Psoas muscle (tissue), 8 donors: ENCODE measurements around the gene NME3. TPM values are rescaled to one million over a fixed set of nuclear protein-coding genes. Genes with fewer than 3 reads are reported as not detected.
A peak's percentile ranks its signal among the peaks of the same experiment; 100 is the strongest.

Source experiments
- ATAC-seq, 4 donors: fragments of 200-7000 bp; cut with Tn5 transposase; one replicate each; pipeline ENCODE4 v1.9.1; 2020; ENCODE audit warnings: moderate library complexity in 3 of 4, mild to moderate bottlenecking in 2 of 4
- DNase-seq, 2 donors: peaks; one replicate each; pipeline ENCODE4 v3.0.0-alpha.2; 2020
- H3K27ac ChIP-seq: fragments of 200-600 bp; one replicate; pipeline ENCODE4 v1.8.0; 2022
- H3K27me3 ChIP-seq, 3 donors: fragments of 200-600 bp in 1 of 3; one replicate each; pipeline versions ENCODE4 v1.6.1 to v1.8.0; 2013 to 2022; ENCODE audit warnings: low read length in 2 of 3, mild to moderate bottlenecking in 2 of 3, moderate library complexity in 1 of 3; ENCODE audit not compliant: insufficient read depth in 3 of 3
- H3K36me3 ChIP-seq, 2 donors: fragments of 200-600 bp in 1 of 2; one replicate each; pipeline versions ENCODE4 v1.6.1 to v1.8.0; 2013 to 2022; ENCODE audit warnings: low read depth in 1 of 2, mild to moderate bottlenecking in 1 of 2, moderate library complexity in 1 of 2; ENCODE audit not compliant: insufficient read depth in 1 of 2
- H3K4me1 ChIP-seq: fragments of 200-600 bp; one replicate; pipeline ENCODE4 v1.8.0; 2022
- H3K4me3 ChIP-seq: fragments of 200-600 bp; one replicate; pipeline ENCODE4 v1.8.0; 2022; ENCODE audit warnings: mild to moderate bottlenecking
- H3K9me3 ChIP-seq: fragments of 200-600 bp; one replicate; pipeline ENCODE4 v1.8.0; 2022
- WGBS, 3 donors: extraction: QIAGEN DNeasy Blood & Tissue Kit; methylation state at CpG; one replicate each; pipeline versions ENCODE4 v1.1.6 to v1.1.7; 2013; 5-methylcytosine and 5-hydroxymethylcytosine counted together
- intact Hi-C, 2 donors: fragments of 100-400 bp; cut with DNase I; formaldehyde crosslinking; loops; one replicate each; pipeline versions ENCODE4 v1.11.0 to v1.14.2; 2022
- polyA plus RNA-seq, 3 donors: library from polyadenylated mRNA; stranded (reverse); fragments of 200-250 nt; gene quantifications; one replicate each; pipeline ENCODE4 v1.2.3, GENCODE V29; 2013
- total RNA-seq, 4 donors: library from RNA; stranded (reverse); fragmentation: NEBNext Ultra II Directional in 2 of 4; extraction: Animal tissue kit (Norgen Biotek cat#: 25700) in 2 of 4; gene quantifications; one replicate each; pipeline versions ENCODE4 v1.2.1 to v1.2.4, GENCODE V29; 2021 to 2023
- TF ChIP-seq, protein P1 (sequence below): fragments of 200-600 bp; IDR thresholded peaks from one replicate; pipeline ENCODE4 v1.8.0; 2022; ENCODE audit warnings: antibody characterized with exemption
- donor health status: healthy with polysubstance abuse.
- donor health status: DM: no; HTN: no; CAD: no; lungs with moderate emphysema.
- donor health status: Bipolar disorder and iron deficiency.
- donor health status: healthy.
- donor health status: DM: yes; HTN: yes; CAD: no.
- donor health status: DM: no; HTN: no; CAD: no.
- donor health status: DM: no; HTN: no; CAD: no.
- donor health status: DM: yes; HTN: yes; CAD: no.

NME3 gene
- total and polyA plus RNA-seq, 7 donors, result 9.9 to 27.1 (median 18.8) TPM

- intact Hi-C loops, result no loop called here
- Histone ChIP-seq H3K36me3 (peaks cover 0 to 52% of the 10 kb centered on the region in 2 donors), H3K4me3 (peak within 1 kb of the TSS; percentile 86), H3K4me1 (peaks cover 34% of the 10 kb centered on the region), H3K9me3 (no peaks in the 10 kb centered on the region), H3K27ac (peak within 1 kb of the TSS; percentile 92), H3K27me3 (no peaks in the 10 kb centered on the region)
- DNase-seq, result peak; percentile 100
- TF ChIP-seq, protein P1, sequence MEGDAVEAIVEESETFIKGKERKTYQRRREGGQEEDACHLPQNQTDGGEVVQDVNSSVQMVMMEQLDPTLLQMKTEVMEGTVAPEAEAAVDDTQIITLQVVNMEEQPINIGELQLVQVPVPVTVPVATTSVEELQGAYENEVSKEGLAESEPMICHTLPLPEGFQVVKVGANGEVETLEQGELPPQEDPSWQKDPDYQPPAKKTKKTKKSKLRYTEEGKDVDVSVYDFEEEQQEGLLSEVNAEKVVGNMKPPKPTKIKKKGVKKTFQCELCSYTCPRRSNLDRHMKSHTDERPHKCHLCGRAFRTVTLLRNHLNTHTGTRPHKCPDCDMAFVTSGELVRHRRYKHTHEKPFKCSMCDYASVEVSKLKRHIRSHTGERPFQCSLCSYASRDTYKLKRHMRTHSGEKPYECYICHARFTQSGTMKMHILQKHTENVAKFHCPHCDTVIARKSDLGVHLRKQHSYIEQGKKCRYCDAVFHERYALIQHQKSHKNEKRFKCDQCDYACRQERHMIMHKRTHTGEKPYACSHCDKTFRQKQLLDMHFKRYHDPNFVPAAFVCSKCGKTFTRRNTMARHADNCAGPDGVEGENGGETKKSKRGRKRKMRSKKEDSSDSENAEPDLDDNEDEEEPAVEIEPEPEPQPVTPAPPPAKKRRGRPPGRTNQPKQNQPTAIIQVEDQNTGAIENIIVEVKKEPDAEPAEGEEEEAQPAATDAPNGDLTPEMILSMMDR, result no peak
- ATAC-seq, result peak; percentile 91 to 93 (median 92)
- WGBS, 3 donors, result 0 to 1% (median 0%) methylated on average over 88 to 102 of the region's 102 CpGs
Measured at GRCh38 chr16:1782408-1783264, 11.3 kb upstream of the NME3 start, which contains the start of the genes NUBP2 and SPSB3. Gene NUBP2, plus strand, starts transcription at chr16:1782960. Its CDS starts 61 bp downstream, at chr16:1783021. Gene SPSB3, minus strand, starts transcription at chr16:1782571. Its CDS starts 1,088 bp downstream, at chr16:1781483.

- DNase-seq (peak; percentile 26 to 66), ATAC-seq (peak in 1 of 4 donors; percentile 23)
- TF ChIP-seq, protein P1, result no peak
- 0 to 1% (median 0%) methylated on average over 44 to 70 of the region's 70 CpGs for WGBS, 3 donors
- peaks cover 0 to 52% of the 10 kb centered on the region in 2 donors for H3K36me3 ChIP-seq
- no peaks in the 10 kb centered on the region for H3K9me3 ChIP-seq
- intact Hi-C loops, result no loop called here
- H3K4me3 ChIP-seq, result peak overlapping the region; percentile 86
- H3K27ac ChIP-seq, result peak overlapping the region; percentile 92
- H3K4me1 ChIP-seq, result peaks cover 34% of the 10 kb centered on the region
- H3K27me3 ChIP-seq, result no peaks in the 10 kb centered on the region
Measured at GRCh38 chr16:1781758-1782407, 10.5 kb upstream of the NME3 start.

DNA sequence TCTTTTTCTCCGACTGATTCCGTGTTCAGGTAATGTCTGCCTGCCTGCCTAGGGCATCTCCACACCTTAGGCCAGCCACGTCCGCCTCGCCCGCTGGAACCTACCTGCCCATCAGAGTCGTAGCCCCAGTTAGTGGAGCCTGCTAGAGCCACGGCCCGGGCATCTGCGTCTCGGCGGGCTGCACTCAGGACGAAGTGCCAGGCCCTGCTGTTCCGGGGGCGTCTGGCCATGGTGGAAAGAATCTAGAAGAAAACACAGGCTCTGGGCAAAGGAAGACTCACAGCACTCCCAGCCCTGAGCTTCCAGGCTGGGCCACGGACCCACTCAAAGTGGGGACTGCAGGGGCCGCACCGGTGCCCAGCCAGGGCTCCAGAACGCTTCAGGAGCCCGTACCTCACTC is 9.9 kb upstream of the NME3 start:
- peak overlapping the region; percentile 86 for H3K4me3 ChIP-seq
- H3K27ac ChIP-seq, result peak overlapping the region; percentile 92
- ATAC-seq (no peak), DNase-seq (peak; percentile 18 to 66)
- TF ChIP-seq, protein P1, result no peak
- peaks cover 34% of the 10 kb centered on the region for H3K4me1 ChIP-seq
- H3K9me3 ChIP-seq, result no peaks in the 10 kb centered on the region
- peaks cover 0 to 54% of the 10 kb centered on the region in 2 donors for H3K36me3 ChIP-seq
- WGBS, 3 donors, result 57 to 63% (median 62%) methylated on average over 20 of the region's 20 CpGs
- H3K27me3 ChIP-seq, result no peaks in the 10 kb centered on the region
- intact Hi-C loops, result no loop called here

GRCh38 chr16:1780677-1781072 is 9.3 kb upstream of the NME3 start:
- peaks cover 34% of the 10 kb centered on the region for H3K4me1 ChIP-seq
- H3K27ac ChIP-seq, result peak overlapping the region; percentile 92
- WGBS, 3 donors, result 57 to 79% (median 66%) methylated on average over 6 of the region's 6 CpGs
- TF ChIP-seq, protein P1, result no peak
- ATAC-seq, result no peak
- intact Hi-C loops, result no loop called here
- DNase-seq, result peak in 1 of 2 donors; percentile 13
- H3K36me3 ChIP-seq, result peaks cover 0 to 54% of the 10 kb centered on the region in 2 donors
- H3K27me3 ChIP-seq, result no peaks in the 10 kb centered on the region
- H3K4me3 ChIP-seq, result peak overlapping the region; percentile 86
- no peaks in the 10 kb centered on the region for H3K9me3 ChIP-seq
